ELF-1 (cell line): ENCODE results near the gene ALPL.

ENCODE experiments used
- DNase-seq: peaks from one replicate; pipeline ENCODE4 v3.0.0-alpha.2; 2016; ENCODE audit warnings: low read depth, low spot score

Gene ALPL

GRCh38 chr1:21618561-21619374 is 109.5 kb downstream of the ALPL start:
- DNase-seq, result no peak

GRCh38 chr1:21619375-21619947 is 110.2 kb downstream of the ALPL start:
- no peak for DNase-seq

GRCh38 chr1:21620011-21620410 is 110.8 kb downstream of the ALPL start:
- DNase-seq, result no peak

GRCh38 chr1:21620496-21620895 is 111.3 kb downstream of the ALPL start:
- no peak for DNase-seq

GRCh38 chr1:21621051-21621450 is 111.8 kb downstream of the ALPL start:
- DNase-seq, result no peak

- no peak for DNase-seq
These were observed 112.7 kb downstream of the ALPL start for GRCh38 chr1:21621761-21622436.

- DNase-seq, result no peak
These were observed 113.5 kb downstream of the ALPL start for GRCh38 chr1:21622466-21623315.

- DNase-seq, result no peak
These were observed 114.3 kb downstream of the ALPL start for GRCh38 chr1:21623410-21623961.

- DNase-seq, result no peak
These were observed 115.6 kb downstream of the ALPL start for GRCh38 chr1:21624571-21625389.

- DNase-seq, result no peak
These were observed 116.4 kb downstream of the ALPL start for GRCh38 chr1:21625390-21626190.

- peak; percentile 69 for DNase-seq
These were observed 117.7 kb downstream of the ALPL start for GRCh38 chr1:21626921-21627339.
